Measurements from ENCODE around the gene SFXN5.

DNA sequence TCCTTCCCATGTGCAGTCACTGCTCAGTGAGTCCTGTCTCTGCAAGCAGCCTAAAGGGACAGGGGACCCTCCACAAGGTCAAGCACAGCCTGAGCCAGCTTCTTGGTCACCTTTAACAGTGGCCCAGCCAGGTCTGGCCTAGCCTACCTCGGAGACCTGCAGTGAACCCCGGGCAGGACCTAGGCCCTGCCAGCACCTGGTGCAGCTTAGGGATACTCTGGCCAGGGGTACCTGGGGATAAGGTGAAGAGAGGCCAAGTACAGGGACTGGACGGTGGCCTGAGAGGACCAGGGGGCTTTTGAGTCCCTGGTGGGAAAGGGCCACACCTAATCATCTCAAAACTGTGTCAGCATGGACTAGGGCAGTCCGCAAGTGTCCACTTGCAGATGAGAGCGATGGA lies 86.4 kb downstream of the SFXN5 start:
- TF ChIP-seq CTCF (IDR thresholded peaks at IDR 0.05; ENCODE audit: poor library complexity, severe bottlenecking) (no peak), EZH2 (IDR thresholded peaks at IDR 0.05; ENCODE audit: borderline replicate concordance, insufficient read depth, low read length, poor library complexity, severe bottlenecking) (no peak), TAF1 (IDR thresholded peaks at IDR 0.05; ENCODE audit: low read depth) (no peak), EP300 (conservative IDR thresholded peaks at IDR 0.05; ENCODE audit: poor library complexity, severe bottlenecking) (no peak), POLR2AphosphoS5 (IDR thresholded peaks at IDR 0.05) (no peak), MXI1 (conservative IDR thresholded peaks at IDR 0.05; ENCODE audit: poor library complexity, severe bottlenecking) (no peak)
- TF ChIP-seq, protein P1, sequence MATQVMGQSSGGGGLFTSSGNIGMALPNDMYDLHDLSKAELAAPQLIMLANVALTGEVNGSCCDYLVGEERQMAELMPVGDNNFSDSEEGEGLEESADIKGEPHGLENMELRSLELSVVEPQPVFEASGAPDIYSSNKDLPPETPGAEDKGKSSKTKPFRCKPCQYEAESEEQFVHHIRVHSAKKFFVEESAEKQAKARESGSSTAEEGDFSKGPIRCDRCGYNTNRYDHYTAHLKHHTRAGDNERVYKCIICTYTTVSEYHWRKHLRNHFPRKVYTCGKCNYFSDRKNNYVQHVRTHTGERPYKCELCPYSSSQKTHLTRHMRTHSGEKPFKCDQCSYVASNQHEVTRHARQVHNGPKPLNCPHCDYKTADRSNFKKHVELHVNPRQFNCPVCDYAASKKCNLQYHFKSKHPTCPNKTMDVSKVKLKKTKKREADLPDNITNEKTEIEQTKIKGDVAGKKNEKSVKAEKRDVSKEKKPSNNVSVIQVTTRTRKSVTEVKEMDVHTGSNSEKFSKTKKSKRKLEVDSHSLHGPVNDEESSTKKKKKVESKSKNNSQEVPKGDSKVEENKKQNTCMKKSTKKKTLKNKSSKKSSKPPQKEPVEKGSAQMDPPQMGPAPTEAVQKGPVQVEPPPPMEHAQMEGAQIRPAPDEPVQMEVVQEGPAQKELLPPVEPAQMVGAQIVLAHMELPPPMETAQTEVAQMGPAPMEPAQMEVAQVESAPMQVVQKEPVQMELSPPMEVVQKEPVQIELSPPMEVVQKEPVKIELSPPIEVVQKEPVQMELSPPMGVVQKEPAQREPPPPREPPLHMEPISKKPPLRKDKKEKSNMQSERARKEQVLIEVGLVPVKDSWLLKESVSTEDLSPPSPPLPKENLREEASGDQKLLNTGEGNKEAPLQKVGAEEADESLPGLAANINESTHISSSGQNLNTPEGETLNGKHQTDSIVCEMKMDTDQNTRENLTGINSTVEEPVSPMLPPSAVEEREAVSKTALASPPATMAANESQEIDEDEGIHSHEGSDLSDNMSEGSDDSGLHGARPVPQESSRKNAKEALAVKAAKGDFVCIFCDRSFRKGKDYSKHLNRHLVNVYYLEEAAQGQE (IDR thresholded peaks at IDR 0.05; ENCODE audit: borderline replicate concordance) = no peak

Measured in neural cell (in vitro differentiated cells).